SU-DHL-6 (cell line): ENCODE measurements around the gene DMXL1.

Experiments used
- CTCF ChIP-seq: fragments of 200-600 bp; sonication (generic); IDR thresholded peaks from one replicate; pipeline ENCODE4 v1.5.1; 2017; ENCODE audit warnings: antibody characterized with exemption, mild to moderate bottlenecking, low read length, moderate library complexity; ENCODE audit not compliant: insufficient read depth, poor library complexity, severe bottlenecking
- EZH2phosphoT487 ChIP-seq: fragments of 200-600 bp; sonication (generic), shearing (Covaris generic); conservative IDR thresholded peaks from 2 replicates; pipeline ENCODE4 v1.6.1; 2018; ENCODE audit warnings: mild to moderate bottlenecking, antibody characterized with exemption, low read length, moderate library complexity, mixed read lengths

- TF ChIP-seq CTCF (no peak), EZH2phosphoT487 (no peak)
These were observed 33.2 kb upstream of the DMXL1 start for GRCh38 chr5:119037496-119038215.
